OCI-LY1 (cell line): ENCODE data around the gene PTPRN2.
"Not testable (repeated sequence)": the region's sequence is repeated elsewhere in the genome, so short reads cannot be mapped to it uniquely, and the experiment has no call there.

Source experiments
- H2AFZ ChIP-seq: fragments of 200-600 bp; sonication (generic), shearing (Covaris generic); 2 replicates; pipeline ENCODE4 v1.6.0; 2014; ENCODE audit warnings: antibody characterized with exemption, mild to moderate bottlenecking, low read length
- H3F3A ChIP-seq: fragments of 200-600 bp; sonication (generic), shearing (Covaris generic); 2 replicates; pipeline ENCODE4 v1.6.0; 2014; ENCODE audit warnings: mild to moderate bottlenecking, antibody characterized with exemption, low read length, moderate library complexity; ENCODE audit not compliant: insufficient read depth
- H3K27ac ChIP-seq: fragments of 200-600 bp; sonication (generic); 2 replicates; pipeline ENCODE4 v1.5.1; 2014; ENCODE audit warnings: low read length, mixed run types, mild to moderate bottlenecking, low read depth; ENCODE audit not compliant: poor library complexity, severe bottlenecking
- H3K27me3 ChIP-seq: fragments of 200-600 bp; sonication (generic); 2 replicates; pipeline ENCODE4 v1.6.0; 2014; ENCODE audit warnings: antibody characterized with exemption, mild to moderate bottlenecking, low read length, moderate library complexity; ENCODE audit not compliant: insufficient read depth
- H3K36me3 ChIP-seq: fragments of 200-600 bp; sonication (generic); 2 replicates; pipeline ENCODE4 v1.6.1; 2014; ENCODE audit warnings: mild to moderate bottlenecking, antibody characterized with exemption, low read length, moderate library complexity, mixed read lengths; ENCODE audit not compliant: insufficient read depth
- H3K4me1 ChIP-seq: fragments of 200-600 bp; sonication (generic); 2 replicates; pipeline ENCODE4 v1.5.1; 2014; ENCODE audit warnings: mild to moderate bottlenecking, low read length, moderate library complexity; ENCODE audit not compliant: insufficient read depth, severe bottlenecking
- H3K4me2 ChIP-seq: fragments of 200-600 bp; sonication (generic), shearing (Covaris generic); 2 replicates; pipeline ENCODE4 v1.6.1; 2014; ENCODE audit warnings: low read length
- H3K4me3 ChIP-seq: fragments of 200-600 bp; sonication (generic); 2 replicates; pipeline ENCODE4 v1.5.1; 2014; ENCODE audit warnings: low read length, low read depth, mild to moderate bottlenecking, mixed read lengths; ENCODE audit not compliant: poor library complexity, severe bottlenecking
- H3K79me2 ChIP-seq: fragments of 200-600 bp; shearing (Covaris generic); 2 replicates; pipeline ENCODE4 v1.6.1; 2016; ENCODE audit warnings: mixed run types, low read length, mixed read lengths; ENCODE audit not compliant: insufficient read depth
- H3K9ac ChIP-seq: fragments of 200-600 bp; sonication (generic), shearing (Covaris generic); 2 replicates; pipeline ENCODE4 v1.6.1; 2014; ENCODE audit warnings: mild to moderate bottlenecking, low read length, mixed read lengths
- H3K9me2 ChIP-seq: fragments of 200-600 bp; sonication (generic), shearing (Covaris generic); 2 replicates; pipeline ENCODE4 v1.6.1; 2014; ENCODE audit warnings: low read depth, mild to moderate bottlenecking, low read length, mixed read lengths
- H3K9me3 ChIP-seq: fragments of 200-600 bp; shearing (Covaris generic); 2 replicates; pipeline ENCODE4 v1.6.1; 2014; ENCODE audit warnings: low read length, mixed read lengths
- H4K20me1 ChIP-seq: fragments of 200-600 bp; sonication (generic), shearing (Covaris generic); 2 replicates; pipeline ENCODE4 v1.6.0; 2016; ENCODE audit warnings: mild to moderate bottlenecking, low read length; ENCODE audit not compliant: insufficient read depth
- EZH2 ChIP-seq: fragments of 200-600 bp; sonication (generic), shearing (Covaris generic); IDR thresholded peaks from 2 replicates; pipeline ENCODE4 v1.8.0; 2017; ENCODE audit warnings: borderline replicate concordance, mixed run types, mild to moderate bottlenecking, antibody characterized with exemption, low read length, moderate library complexity, mixed read lengths
- TF ChIP-seq, protein P1 (sequence below): fragments of 200-600 bp; sonication (generic), shearing (Covaris generic); IDR thresholded peaks from 2 replicates; pipeline ENCODE4 v1.5.1; 2017; ENCODE audit warnings: mild to moderate bottlenecking, antibody characterized with exemption, low read length, moderate library complexity, mixed read lengths

The PTPRN2 gene

GRCh38 chr7:157897681-157898080 is 689.9 kb downstream of the PTPRN2 start:
- no peak overlapping the region for H3K4me2 ChIP-seq
- no peaks in the 10 kb centered on the region for H3F3A ChIP-seq
- no peaks in the 10 kb centered on the region for H3K36me3 ChIP-seq
- H3K4me1 ChIP-seq = no peaks in the 10 kb centered on the region
- no peaks in the 10 kb centered on the region for H3K27me3 ChIP-seq
- H2AFZ ChIP-seq = no peak overlapping the region
- no peaks in the 10 kb centered on the region for H3K79me2 ChIP-seq
- no peaks in the 10 kb centered on the region for H3K9me3 ChIP-seq
- H3K9me2 ChIP-seq = no peaks in the 10 kb centered on the region
- no peak overlapping the region for H3K9ac ChIP-seq
- no peaks in the 10 kb centered on the region for H4K20me1 ChIP-seq
- no peak overlapping the region for H3K27ac ChIP-seq
- no peak overlapping the region for H3K4me3 ChIP-seq
- TF ChIP-seq EZH2 = no peak
- TF ChIP-seq, protein P1, sequence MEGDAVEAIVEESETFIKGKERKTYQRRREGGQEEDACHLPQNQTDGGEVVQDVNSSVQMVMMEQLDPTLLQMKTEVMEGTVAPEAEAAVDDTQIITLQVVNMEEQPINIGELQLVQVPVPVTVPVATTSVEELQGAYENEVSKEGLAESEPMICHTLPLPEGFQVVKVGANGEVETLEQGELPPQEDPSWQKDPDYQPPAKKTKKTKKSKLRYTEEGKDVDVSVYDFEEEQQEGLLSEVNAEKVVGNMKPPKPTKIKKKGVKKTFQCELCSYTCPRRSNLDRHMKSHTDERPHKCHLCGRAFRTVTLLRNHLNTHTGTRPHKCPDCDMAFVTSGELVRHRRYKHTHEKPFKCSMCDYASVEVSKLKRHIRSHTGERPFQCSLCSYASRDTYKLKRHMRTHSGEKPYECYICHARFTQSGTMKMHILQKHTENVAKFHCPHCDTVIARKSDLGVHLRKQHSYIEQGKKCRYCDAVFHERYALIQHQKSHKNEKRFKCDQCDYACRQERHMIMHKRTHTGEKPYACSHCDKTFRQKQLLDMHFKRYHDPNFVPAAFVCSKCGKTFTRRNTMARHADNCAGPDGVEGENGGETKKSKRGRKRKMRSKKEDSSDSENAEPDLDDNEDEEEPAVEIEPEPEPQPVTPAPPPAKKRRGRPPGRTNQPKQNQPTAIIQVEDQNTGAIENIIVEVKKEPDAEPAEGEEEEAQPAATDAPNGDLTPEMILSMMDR = no peak

GRCh38 chr7:157896774-157897555 is 690.7 kb downstream of the PTPRN2 start:
- no peaks in the 10 kb centered on the region for H4K20me1 ChIP-seq
- no peak overlapping the region for H3K9ac ChIP-seq
- no peaks in the 10 kb centered on the region for H3K4me1 ChIP-seq
- H3K4me3 ChIP-seq = no peak overlapping the region
- H3K9me3 ChIP-seq = no peaks in the 10 kb centered on the region
- no peak overlapping the region for H2AFZ ChIP-seq
- no peak overlapping the region for H3K4me2 ChIP-seq
- no peaks in the 10 kb centered on the region for H3K27me3 ChIP-seq
- H3K27ac ChIP-seq = no peak overlapping the region
- H3F3A ChIP-seq = no peaks in the 10 kb centered on the region
- H3K9me2 ChIP-seq = no peaks in the 10 kb centered on the region
- H3K36me3 ChIP-seq = no peaks in the 10 kb centered on the region
- TF ChIP-seq, protein P1 = no peak
- no peak for TF ChIP-seq EZH2
- no peaks in the 10 kb centered on the region for H3K79me2 ChIP-seq

GRCh38 chr7:157896376-157896675 is 691.3 kb downstream of the PTPRN2 start:
- not testable (repeated sequence) for H3F3A ChIP-seq, H3K36me3 ChIP-seq, H3K27me3 ChIP-seq, H3K9ac ChIP-seq, H3K79me2 ChIP-seq, H3K4me3 ChIP-seq, H4K20me1 ChIP-seq, H3K9me3 ChIP-seq, H3K9me2 ChIP-seq, H3K4me2 ChIP-seq, H3K4me1 ChIP-seq, H2AFZ ChIP-seq, H3K27ac ChIP-seq
